Adrenal gland (tissue), 12 donors: ENCODE measurements around the gene GMEB2. TPM values are rescaled to one million over a fixed set of nuclear protein-coding genes. Genes with fewer than 3 reads are reported as not detected.
A peak's percentile ranks its signal among the peaks of the same experiment; 100 is the strongest.
"Not testable (repeated sequence)": the region's sequence is repeated elsewhere in the genome, so short reads cannot be mapped to it uniquely, and the experiment has no call there.

Experiments used
- DNase-seq, 7 donors: peaks; one replicate each; pipeline ENCODE4 v3.0.0-alpha.2; 2019 to 2020
- H3K27ac ChIP-seq, 5 donors: fragments of 200-600 bp; sonication (generic) in 4 of 5; 1 replicate in 3 of 5; 2 replicates in 2 of 5; pipeline versions ENCODE4 v1.5.1 to v1.8.0; 2016 to 2020; ENCODE audit warnings: mild to moderate bottlenecking in 1 of 5
- H3K27me3 ChIP-seq: fragments of 200-600 bp; 2 replicates; pipeline ENCODE4 v1.8.0; 2021
- H3K36me3 ChIP-seq, 2 donors: fragments of 200-600 bp; replicated peaks in 1 of 2; 1 replicate in 1 of 2; 2 replicates in 1 of 2; pipeline versions ENCODE4 v1.5.1 to v1.8.0; 2018 to 2022
- H3K4me1 ChIP-seq, 2 donors: fragments of 200-600 bp; replicated peaks in 1 of 2; 1 replicate in 1 of 2; 2 replicates in 1 of 2; pipeline versions ENCODE4 v1.5.1 to v1.8.0; 2018 to 2021
- H3K4me3 ChIP-seq, 4 donors: fragments of 200-600 bp; sonication (generic) in 3 of 4; one replicate each; pipeline ENCODE4 v1.5.1; 2016 to 2018
- H3K9me3 ChIP-seq, 3 donors: fragments of 200-600 bp; sonication (generic) in 1 of 3; replicated peaks in 1 of 3; 1 replicate in 2 of 3; 2 replicates in 1 of 3; pipeline versions ENCODE4 v1.5.1 to v1.8.0; 2016 to 2021
- CTCF ChIP-seq, 6 experiments: fragments of 450-650 bp in 4 of 6; fragments of 200-600 bp in 2 of 6; sonication (generic) in 1 of 6; IDR thresholded peaks; 1 replicate in 5 of 6; 2 replicates in 1 of 6; pipeline versions ENCODE4 v1.5.1 to v1.8.0; 2016 to 2021; ENCODE audit warnings: antibody characterized with exemption in 6 of 6, mild to moderate bottlenecking in 2 of 6, moderate library complexity in 1 of 6
- POLR2A ChIP-seq, 2 donors: fragments of 450-650 bp; IDR thresholded peaks; one replicate each; pipeline ENCODE4 v1.6.1; 2017; ENCODE audit warnings: antibody characterized with exemption in 2 of 2, mild to moderate bottlenecking in 2 of 2, moderate library complexity in 1 of 2
- WGBS, 4 donors: extraction: QIAGEN DNeasy Blood & Tissue Kit in 2 of 4; methylation state at CpG; one replicate each; pipeline versions ENCODE4 v1.1.5 to v1.1.7; 2013 to 2017; 5-methylcytosine and 5-hydroxymethylcytosine counted together
- intact Hi-C, 2 donors: fragments of 100-400 bp; cut with DNase I; formaldehyde crosslinking; loops; one replicate each; pipeline versions ENCODE4 v1.14.1 to v1.15.0; 2022 to 2023
- polyA plus RNA-seq, 3 donors: library from polyadenylated mRNA; stranded (reverse); fragments of 200-250 nt in 2 of 3; fragments of 350-450 nt in 1 of 3; fragmentation: Illumina TruSeq in 1 of 3; extraction: RNeasy Lipid Tissue Mini Kit (QIAGEN cat#74804) in 1 of 3; gene quantifications; one replicate each; pipeline ENCODE4 v1.2.3, GENCODE V29; 2013 to 2014
- total RNA-seq, 9 donors: library from RNA; depleted of rRNA in 4 of 9; stranded (reverse); fragments of >200 nt in 4 of 9; fragments of 120-200 nt in 1 of 9; fragmentation: NEBNext Ultra II Directional in 1 of 9; extraction: Animal tissue kit (Norgen Biotek cat#: 25700) in 1 of 9; gene quantifications; one replicate each; pipeline versions ENCODE4 v1.1.0 to v1.2.4, GENCODE V29; 2013 to 2023
- donor health status: healthy with polysubstance abuse.
- donor health status: Bipolar disorder and iron deficiency.
- donor health status: DM: yes; HTN: yes; CAD: no.
- donor health status: DM: no; HTN: no; CAD: no.
- donor health status: DM: no; HTN: no; CAD: no.
- donor health status: DM: yes; HTN: yes; CAD: no.

The GMEB2 gene
- total and polyA plus RNA-seq, 12 donors: 4.2 to 18.2 (median 12.5) TPM

GRCh38 chr20:63573647-63574131 lies 53.2 kb downstream of the GMEB2 start:
- Histone ChIP-seq H3K27ac (peak overlapping the region in 3 of 5 donors; percentile 60 to 85 (median 65)), H3K36me3 (no peaks in the 10 kb centered on the region), H3K9me3 (no peaks in the 10 kb centered on the region), H3K4me3 (peak overlapping the region in 3 of 4 donors; percentile 56 to 83 (median 74)), H3K27me3 (no peaks in the 10 kb centered on the region), H3K4me1 (peaks cover 5 to 6% of the 10 kb centered on the region in 2 donors)
- TF ChIP-seq CTCF (IDR thresholded peaks at IDR 0.05) (no peak), POLR2A (IDR thresholded peaks at IDR 0.05) (no peak)
- WGBS, 4 donors: 0 to 2% (median 1%) methylated on average over 1 to 24 of the region's 24 CpGs
- intact Hi-C loops: no loop called here
- no peak for DNase-seq

- TF ChIP-seq POLR2A (IDR thresholded peaks at IDR 0.05) (no peak), CTCF (IDR thresholded peaks at IDR 0.05) (peak in 1 of 6 experiments; percentile 12)
- Histone ChIP-seq H3K27me3 (no peaks in the 10 kb centered on the region), H3K9me3 (no peaks in the 10 kb centered on the region), H3K36me3 (no peaks in the 10 kb centered on the region), H3K4me1 (peaks cover 5 to 6% of the 10 kb centered on the region in 2 donors), H3K27ac (peak overlapping the region in 1 of 5 donors; percentile 85), H3K4me3 (peak overlapping the region in 3 of 4 donors; percentile 56 to 83 (median 74))
- intact Hi-C loops: no loop called here
- no peak for DNase-seq
- 72 to 100% (median 87%) methylated on average over 8 to 34 of the region's 34 CpGs for WGBS, 4 donors
Observed at GRCh38 chr20:63572788-63573646, 53.9 kb downstream of the GMEB2 start.

GRCh38 chr20:63572071-63572787 lies 54.7 kb downstream of the GMEB2 start:
- Histone ChIP-seq H3K27ac (no peak overlapping the region), H3K27me3 (no peaks in the 10 kb centered on the region), H3K4me1 (peaks cover 5 to 6% of the 10 kb centered on the region in 2 donors), H3K36me3 (no peaks in the 10 kb centered on the region), H3K4me3 (no peak overlapping the region), H3K9me3 (no peaks in the 10 kb centered on the region)
- 74 to 90% (median 87%) methylated on average over 4 to 48 of the region's 48 CpGs for WGBS, 4 donors
- DNase-seq: no peak
- TF ChIP-seq POLR2A (IDR thresholded peaks at IDR 0.05) (no peak), CTCF (IDR thresholded peaks at IDR 0.05) (no peak)
- intact Hi-C loops: no loop called here

GRCh38 chr20:63571087-63571478 lies 55.8 kb downstream of the GMEB2 start:
- H3K4me3 ChIP-seq, H3K27me3 ChIP-seq, DNase-seq, H3K36me3 ChIP-seq, intact Hi-C loops, H3K27ac ChIP-seq, H3K9me3 ChIP-seq, H3K4me1 ChIP-seq: not testable (repeated sequence)
- 57% methylated on average over 4 to 8 of the region's 11 CpGs; no CpG with 5 or more reads in 2 of the 4 donors for WGBS, 4 donors
